HUES6 (cell line): ENCODE results near the gene SHOC2.

ENCODE experiments used
- H3K27ac ChIP-seq: 2 replicates; pipeline ENCODE4 v1.7.0; 2013; ENCODE audit warnings: low read depth, mild to moderate bottlenecking, low read length, inconsistent platforms
- H3K27me3 ChIP-seq: 2 replicates; pipeline ENCODE4 v1.6.1; 2013; ENCODE audit warnings: low read length; ENCODE audit not compliant: control insufficient read depth, insufficient read depth
- H3K36me3 ChIP-seq: 2 replicates; pipeline ENCODE4 v1.6.1; 2013; ENCODE audit warnings: low read length; ENCODE audit not compliant: control insufficient read depth, insufficient read depth
- H3K4me1 ChIP-seq: 2 replicates; pipeline ENCODE4 v1.6.1; 2013; ENCODE audit warnings: low read length; ENCODE audit not compliant: control insufficient read depth, insufficient read depth
- H3K4me3 ChIP-seq: 2 replicates; pipeline ENCODE4 v1.5.1; 2013; ENCODE audit warnings: low read depth, low read length
- H3K9ac ChIP-seq: one replicate; pipeline ENCODE4 v1.6.1; 2013; ENCODE audit warnings: mild to moderate bottlenecking, low read length
- H3K9me3 ChIP-seq: 2 replicates; pipeline ENCODE4 v1.6.1; 2013; ENCODE audit warnings: low read depth, low read length; ENCODE audit not compliant: control insufficient read depth, insufficient read depth

SHOC2 gene

GRCh38 chr10:110881905-110882304, 37.5 kb upstream of the SHOC2 start:
- Histone ChIP-seq H3K27me3 (no peaks in the 10 kb centered on the region), H3K4me3 (no peak overlapping the region), H3K4me1 (no peaks in the 10 kb centered on the region), H3K9me3 (no peaks in the 10 kb centered on the region), H3K27ac (no peak overlapping the region), H3K36me3 (peaks cover 26% of the 10 kb centered on the region), H3K9ac (no peak overlapping the region)

GRCh38 chr10:110883924-110884323, 35.5 kb upstream of the SHOC2 start:
- Histone ChIP-seq H3K4me3 (no peak overlapping the region), H3K9ac (no peak overlapping the region), H3K4me1 (no peaks in the 10 kb centered on the region), H3K27me3 (no peaks in the 10 kb centered on the region), H3K9me3 (no peaks in the 10 kb centered on the region), H3K27ac (no peak overlapping the region), H3K36me3 (peaks cover 30% of the 10 kb centered on the region)

GRCh38 chr10:110885932-110886674, 33.3 kb upstream of the SHOC2 start:
- H3K9me3 ChIP-seq = no peaks in the 10 kb centered on the region
- no peaks in the 10 kb centered on the region for H3K27me3 ChIP-seq
- no peak overlapping the region for H3K27ac ChIP-seq
- H3K4me1 ChIP-seq = no peaks in the 10 kb centered on the region
- H3K4me3 ChIP-seq = no peak overlapping the region
- peaks cover 37% of the 10 kb centered on the region for H3K36me3 ChIP-seq
- H3K9ac ChIP-seq = no peak overlapping the region

GRCh38 chr10:110887560-110887959, 31.8 kb upstream of the SHOC2 start:
- Histone ChIP-seq H3K9ac (no peak overlapping the region), H3K4me1 (no peaks in the 10 kb centered on the region), H3K36me3 (peaks cover 31% of the 10 kb centered on the region), H3K27me3 (no peaks in the 10 kb centered on the region), H3K27ac (no peak overlapping the region), H3K9me3 (no peaks in the 10 kb centered on the region), H3K4me3 (no peak overlapping the region)

GRCh38 chr10:110892602-110893288, 26.7 kb upstream of the SHOC2 start:
- no peaks in the 10 kb centered on the region for H3K9me3 ChIP-seq

GRCh38 chr10:110893559-110894179, 25.7 kb upstream of the SHOC2 start:
- Histone ChIP-seq H3K9ac (no peak overlapping the region), H3K9me3 (no peaks in the 10 kb centered on the region), H3K27ac (no peak overlapping the region), H3K4me1 (no peaks in the 10 kb centered on the region), H3K36me3 (peaks cover 20% of the 10 kb centered on the region), H3K27me3 (no peaks in the 10 kb centered on the region), H3K4me3 (no peak overlapping the region)

More at GRCh38 chr10:110892602-110893288, 26.7 kb upstream of the SHOC2 start:
- H3K9ac ChIP-seq = no peak overlapping the region
- peaks cover 21% of the 10 kb centered on the region for H3K36me3 ChIP-seq
- no peaks in the 10 kb centered on the region for H3K27me3 ChIP-seq
- no peak overlapping the region for H3K27ac ChIP-seq
- H3K4me3 ChIP-seq = no peak overlapping the region
- H3K4me1 ChIP-seq = no peaks in the 10 kb centered on the region

- Histone ChIP-seq H3K9me3 (no peaks in the 10 kb centered on the region), H3K27ac (no peak overlapping the region), H3K27me3 (no peaks in the 10 kb centered on the region), H3K4me1 (no peaks in the 10 kb centered on the region), H3K4me3 (no peak overlapping the region), H3K9ac (no peak overlapping the region), H3K36me3 (peaks cover 17% of the 10 kb centered on the region)
Observed at GRCh38 chr10:110897184-110897583, 22.2 kb upstream of the SHOC2 start.

GRCh38 chr10:110898391-110898790, 21.0 kb upstream of the SHOC2 start:
- Histone ChIP-seq H3K4me3 (no peak overlapping the region), H3K9ac (no peak overlapping the region), H3K27ac (no peak overlapping the region), H3K4me1 (no peaks in the 10 kb centered on the region), H3K9me3 (no peaks in the 10 kb centered on the region), H3K36me3 (peaks cover 17% of the 10 kb centered on the region), H3K27me3 (no peaks in the 10 kb centered on the region)

GRCh38 chr10:110900983-110901382, 18.4 kb upstream of the SHOC2 start:
- Histone ChIP-seq H3K27ac (no peak overlapping the region), H3K9ac (no peak overlapping the region), H3K27me3 (no peaks in the 10 kb centered on the region), H3K4me1 (no peaks in the 10 kb centered on the region), H3K9me3 (no peaks in the 10 kb centered on the region), H3K4me3 (no peak overlapping the region), H3K36me3 (peaks cover 9% of the 10 kb centered on the region)

GRCh38 chr10:110901954-110902819, 17.2 kb upstream of the SHOC2 start:
- no peaks in the 10 kb centered on the region for H3K9me3 ChIP-seq
- H3K27me3 ChIP-seq = no peaks in the 10 kb centered on the region
- no peak overlapping the region for H3K9ac ChIP-seq
- H3K27ac ChIP-seq = no peak overlapping the region
- peaks cover 6% of the 10 kb centered on the region; the same call in 1 of the 2 replicates for H3K36me3 ChIP-seq
- H3K4me3 ChIP-seq = no peak overlapping the region
- H3K4me1 ChIP-seq = no peaks in the 10 kb centered on the region; the same call in 1 of the 2 replicates
